ENCODE measurements around the gene EVL. TPM values are rescaled to one million over a fixed set of nuclear protein-coding genes. Genes with fewer than 3 reads are reported as not detected.

Gene EVL
- total RNA-seq, 1 donor from 2014 or later = 6.1 TPM

- DNase-seq (ENCODE audit: low read depth) (no peak), FAIRE-seq (no peak)
- H3K4me3 ChIP-seq (ENCODE audit: low read depth, low read length) = no peak overlapping the region
- no peaks in the 10 kb centered on the region for H3K27me3 ChIP-seq (ENCODE audit: control insufficient read depth, insufficient read depth, low read length)
- peaks cover 1% of the 10 kb centered on the region for H3K36me3 ChIP-seq (ENCODE audit: control insufficient read depth, insufficient read depth, low read length)
- TF ChIP-seq CTCF (IDR thresholded peaks at IDR 0.05; ENCODE audit: insufficient read depth, low read length, severe bottlenecking) = no peak
Observed at GRCh38 chr14:100119251-100119650, 54.0 kb downstream of the EVL start.

DNA sequence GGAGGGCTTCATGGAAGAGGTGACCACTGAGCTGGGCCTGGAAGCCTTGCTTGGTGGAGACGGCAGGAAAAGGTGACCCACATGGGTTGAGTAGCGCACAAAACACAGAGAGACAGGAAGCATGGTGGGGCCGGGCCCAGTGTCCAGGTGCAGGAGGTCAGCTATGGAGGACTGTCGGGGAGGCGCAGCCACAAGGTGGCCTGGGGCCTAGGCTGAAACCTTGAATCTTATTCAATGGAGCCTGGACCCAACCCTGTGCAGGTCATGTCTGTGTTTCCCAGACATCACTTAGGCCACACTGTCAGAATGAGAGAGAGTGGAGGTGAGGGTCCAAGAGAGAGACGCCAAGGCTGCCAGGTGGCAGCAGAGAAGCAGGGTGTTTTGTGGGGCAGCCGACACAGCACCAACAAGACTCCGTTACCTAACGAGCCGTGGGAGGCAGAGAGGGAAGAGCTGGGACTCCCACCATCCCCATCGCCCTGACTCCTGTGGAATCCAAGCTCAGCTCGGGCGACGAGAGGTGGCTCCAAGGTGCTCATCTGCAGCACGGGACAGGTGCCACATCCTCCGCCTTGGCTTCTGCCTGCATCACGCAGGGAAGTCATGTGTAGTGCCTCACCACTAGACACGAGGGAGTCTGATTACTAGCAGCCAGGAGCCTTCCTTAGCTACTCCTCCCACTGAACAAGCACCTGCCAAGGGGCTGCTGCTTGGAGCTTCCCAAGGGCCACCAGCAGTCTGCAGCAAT, 55.5 kb downstream of the EVL start:
- H3K36me3 ChIP-seq (ENCODE audit: control insufficient read depth, insufficient read depth, low read length) = peaks cover 1% of the 10 kb centered on the region
- no peak overlapping the region for H3K4me3 ChIP-seq (ENCODE audit: low read depth, low read length)
- H3K27me3 ChIP-seq (ENCODE audit: control insufficient read depth, insufficient read depth, low read length) = no peaks in the 10 kb centered on the region
- no peak for TF ChIP-seq CTCF (IDR thresholded peaks at IDR 0.05; ENCODE audit: insufficient read depth, low read length, severe bottlenecking)
- FAIRE-seq = peak; percentile 47
- DNase-seq (ENCODE audit: low read depth) = no peak

DNA sequence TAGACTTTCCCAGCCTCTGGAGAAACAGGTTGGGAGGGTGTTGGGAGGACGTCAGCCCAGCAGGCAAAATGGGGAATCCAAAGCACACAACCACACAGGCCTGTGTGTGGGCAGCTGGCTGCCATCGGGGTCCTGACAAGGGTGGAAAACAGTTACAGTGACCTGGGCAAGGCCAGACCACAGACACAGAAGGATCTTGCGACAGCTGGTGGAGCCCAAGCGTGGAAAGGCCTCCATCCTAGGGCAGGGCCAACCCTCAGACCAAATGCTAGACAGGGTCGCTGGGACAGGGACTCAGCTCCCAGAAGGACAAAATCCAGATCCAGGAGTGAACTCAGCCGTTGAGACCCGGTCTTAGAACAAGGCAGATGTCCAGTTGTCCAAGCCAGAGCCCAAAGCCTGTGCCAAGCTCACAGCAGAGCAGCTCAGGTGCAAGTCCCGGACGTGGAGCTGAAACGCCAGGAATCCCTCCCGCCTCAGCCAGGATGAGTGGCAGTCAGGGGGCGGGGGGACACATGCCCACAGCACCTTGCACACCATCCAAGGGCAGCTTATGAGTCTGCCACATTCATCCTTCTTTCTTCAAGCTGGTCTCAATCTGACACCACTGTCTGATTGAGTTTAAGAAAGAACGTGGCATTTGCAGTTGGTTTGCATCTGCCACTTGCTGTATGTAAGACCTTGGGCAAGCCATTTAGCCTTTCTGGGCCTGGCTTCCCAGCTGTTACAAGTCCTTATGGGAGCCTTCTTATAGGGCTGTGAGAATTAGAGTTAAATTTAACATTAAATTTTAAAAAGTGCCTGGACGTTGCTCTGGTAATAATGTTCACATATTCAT, 56.6 kb downstream of the EVL start:
- TF ChIP-seq CTCF (IDR thresholded peaks at IDR 0.05; ENCODE audit: insufficient read depth, low read length, severe bottlenecking) = no peak
- H3K36me3 ChIP-seq (ENCODE audit: control insufficient read depth, insufficient read depth, low read length) = peaks cover 1% of the 10 kb centered on the region
- no peak overlapping the region for H3K4me3 ChIP-seq (ENCODE audit: low read depth, low read length)
- FAIRE-seq (no peak), DNase-seq (ENCODE audit: low read depth) (no peak)
- no peaks in the 10 kb centered on the region for H3K27me3 ChIP-seq (ENCODE audit: control insufficient read depth, insufficient read depth, low read length)

DNA sequence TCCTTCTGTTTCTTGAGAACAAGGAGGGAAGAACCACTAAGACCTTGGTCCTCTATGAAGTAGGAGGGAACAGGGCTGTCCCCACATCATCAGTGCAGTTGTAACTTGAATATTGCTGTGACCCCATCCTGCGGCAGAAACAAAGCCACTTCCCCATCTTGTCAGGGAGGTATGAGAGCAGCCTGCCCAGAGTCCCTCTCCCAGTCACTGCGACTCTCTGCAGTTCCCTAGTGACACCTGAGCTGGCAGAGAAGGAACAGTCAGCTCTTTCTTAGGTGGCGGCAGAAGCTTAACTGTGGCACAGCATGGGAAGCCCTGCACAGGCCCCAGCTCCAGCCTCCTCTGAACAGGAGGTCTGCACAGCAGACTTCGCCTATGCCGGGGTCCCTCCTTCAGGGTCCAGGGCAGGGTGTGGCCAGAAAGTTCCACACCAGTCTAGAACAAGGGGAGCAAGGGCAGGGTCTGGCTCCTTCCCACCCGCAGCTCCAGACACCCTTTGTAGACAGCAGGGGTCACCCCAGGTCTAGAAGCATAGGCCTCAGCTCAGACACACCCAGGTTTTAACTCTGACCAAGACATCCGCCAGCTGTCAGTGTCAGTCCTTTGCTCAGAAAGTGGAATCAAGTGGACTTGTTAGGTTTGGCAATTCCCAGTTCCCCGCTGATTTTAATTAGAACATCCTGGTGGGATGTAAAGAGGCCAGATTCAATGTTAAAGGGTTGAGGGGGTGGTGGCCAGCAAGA, 57.4 kb downstream of the EVL start:
- TF ChIP-seq CTCF (IDR thresholded peaks at IDR 0.05; ENCODE audit: insufficient read depth, low read length, severe bottlenecking) = no peak
- no peak for DNase-seq (ENCODE audit: low read depth)
- peaks cover 1% of the 10 kb centered on the region for H3K36me3 ChIP-seq (ENCODE audit: control insufficient read depth, insufficient read depth, low read length)
- FAIRE-seq = no peak
- no peak overlapping the region for H3K4me3 ChIP-seq (ENCODE audit: low read depth, low read length)
- H3K27me3 ChIP-seq (ENCODE audit: control insufficient read depth, insufficient read depth, low read length) = no peaks in the 10 kb centered on the region

DNA sequence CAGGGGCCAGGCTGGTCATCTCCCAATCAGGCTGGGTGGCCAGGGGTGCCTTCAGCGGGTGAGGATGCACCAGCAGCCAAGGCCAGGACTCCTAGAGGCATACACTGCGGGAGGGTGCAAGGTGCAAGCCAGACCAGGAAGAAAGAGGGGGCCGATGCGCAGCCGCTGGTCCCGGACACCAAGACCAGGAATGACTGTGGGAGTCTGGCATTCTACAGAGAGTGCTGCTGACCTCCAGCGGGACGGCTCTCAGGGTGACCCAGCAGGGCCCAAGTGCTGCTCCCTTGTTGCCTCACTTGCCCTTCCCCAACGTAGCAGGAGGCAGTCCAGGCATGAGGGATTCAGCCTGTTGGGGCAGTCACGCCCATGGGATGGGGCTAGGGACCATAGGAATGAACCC, 58.4 kb downstream of the EVL start:
- H3K4me3 ChIP-seq (ENCODE audit: low read depth, low read length) = no peak overlapping the region
- TF ChIP-seq CTCF (IDR thresholded peaks at IDR 0.05; ENCODE audit: insufficient read depth, low read length, severe bottlenecking) = no peak
- no peak for FAIRE-seq
- no peaks in the 10 kb centered on the region for H3K27me3 ChIP-seq (ENCODE audit: control insufficient read depth, insufficient read depth, low read length)
- peaks cover 1% of the 10 kb centered on the region for H3K36me3 ChIP-seq (ENCODE audit: control insufficient read depth, insufficient read depth, low read length)
- no peak for DNase-seq (ENCODE audit: low read depth)
